ENCODE results near the gene NEDD8.

GRCh38 chr14:24259282-24260025 lies 27.3 kb upstream of the NEDD8 start:
- TF ChIP-seq CTCF (tag by site-specific recombination; IDR thresholded peaks at IDR 0.05) = no peak
- TF ChIP-seq REPIN1 (tag by site-specific recombination; IDR thresholded peaks at IDR 0.05; ENCODE audit: low read depth) = no peak
- no peak for TF ChIP-seq ZNF747 (tag by site-specific recombination; IDR thresholded peaks at IDR 0.05)
- no peak for TF ChIP-seq ZNF112 (tag by site-specific recombination; IDR thresholded peaks at IDR 0.05)
- TF ChIP-seq HOXA7 (CRISPR knock-in tag; IDR thresholded peaks at IDR 0.05; ENCODE audit: borderline replicate concordance) = no peak
- no peak for TF ChIP-seq ZNF623 (tag by site-specific recombination; IDR thresholded peaks at IDR 0.05)

Data from HEK293 (cell line).